GM12801 (cell line): ENCODE measurements around the gene MRFAP1.

Experiments
- CTCF ChIP-seq: IDR thresholded peaks from one replicate; pipeline ENCODE4 v1.5.1; 2011; ENCODE audit warnings: control low read depth; ENCODE audit not compliant: insufficient read length; ENCODE audit errors: extremely low read depth

MRFAP1 gene

DNA sequence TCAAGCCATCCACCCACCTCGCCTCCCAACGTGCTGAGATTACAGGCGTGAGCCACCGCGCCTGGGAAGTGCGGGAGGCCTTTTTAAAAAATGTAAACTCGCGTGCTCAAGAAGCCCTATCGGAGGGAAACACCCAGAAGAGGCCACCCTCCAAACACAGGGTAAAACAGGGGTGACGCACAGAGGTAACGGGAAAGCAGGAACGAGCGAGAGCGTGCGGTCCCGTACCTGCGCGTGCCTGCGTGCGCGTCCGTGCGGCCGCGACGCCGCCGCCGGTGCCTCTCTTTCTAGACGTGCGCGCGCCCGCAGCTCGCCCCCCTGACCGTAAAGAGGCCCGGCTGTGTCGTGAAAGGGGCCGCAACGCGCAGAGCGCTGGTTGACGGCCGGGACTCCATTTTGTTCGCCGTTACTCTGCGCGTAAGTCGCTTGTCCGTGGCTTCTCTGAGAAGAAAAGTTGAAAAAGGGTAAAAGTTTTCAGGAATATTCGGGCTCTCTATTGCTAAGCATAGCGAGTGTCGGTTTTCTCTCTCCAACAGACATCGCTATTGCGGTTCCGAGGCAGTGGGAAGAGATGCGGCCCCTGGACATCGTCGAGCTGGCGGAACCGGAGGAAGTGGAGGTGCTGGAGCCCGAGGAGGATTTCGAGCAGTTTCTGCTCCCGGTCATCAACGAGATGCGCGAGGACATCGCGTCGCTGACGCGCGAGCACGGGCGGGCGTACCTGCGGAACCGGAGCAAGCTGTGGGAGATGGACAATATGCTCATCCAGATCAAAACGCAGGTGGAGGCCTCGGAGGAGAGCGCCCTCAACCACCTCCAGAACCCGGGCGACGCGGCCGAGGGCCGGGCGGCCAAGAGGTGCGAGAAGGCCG, at the start of gene MRFAP1:
TSS of gene MRFAP1 (plus strand) at position 394 of the 872 bp plus-strand sequence. CDS start at position 572, 178 bp downstream.
- no peak for TF ChIP-seq CTCF

GRCh38 chr4:6591313-6591712, 49.2 kb upstream of the MRFAP1 start:
- no peak for TF ChIP-seq CTCF

DNA sequence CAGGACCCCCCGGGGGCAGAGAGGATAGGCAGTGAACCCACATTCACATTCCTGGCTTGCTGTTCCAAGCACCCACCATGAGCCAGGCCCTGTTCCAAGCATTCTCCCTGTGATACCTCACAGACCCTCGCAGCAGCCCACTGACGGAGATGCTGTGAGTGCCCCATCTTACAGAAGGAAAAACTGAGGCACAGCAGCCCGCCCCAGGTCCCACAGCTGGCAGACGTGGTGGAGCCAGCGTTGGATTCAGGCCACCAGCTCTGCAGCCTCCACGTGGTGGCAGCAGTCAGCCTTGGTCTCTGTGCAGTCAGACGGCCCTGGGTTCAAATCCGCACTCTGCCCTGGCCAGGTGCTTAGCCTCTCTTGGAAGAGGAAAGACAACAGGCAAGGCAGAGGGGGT, 48.7 kb upstream of the MRFAP1 start:
- TF ChIP-seq CTCF, result no peak

DNA sequence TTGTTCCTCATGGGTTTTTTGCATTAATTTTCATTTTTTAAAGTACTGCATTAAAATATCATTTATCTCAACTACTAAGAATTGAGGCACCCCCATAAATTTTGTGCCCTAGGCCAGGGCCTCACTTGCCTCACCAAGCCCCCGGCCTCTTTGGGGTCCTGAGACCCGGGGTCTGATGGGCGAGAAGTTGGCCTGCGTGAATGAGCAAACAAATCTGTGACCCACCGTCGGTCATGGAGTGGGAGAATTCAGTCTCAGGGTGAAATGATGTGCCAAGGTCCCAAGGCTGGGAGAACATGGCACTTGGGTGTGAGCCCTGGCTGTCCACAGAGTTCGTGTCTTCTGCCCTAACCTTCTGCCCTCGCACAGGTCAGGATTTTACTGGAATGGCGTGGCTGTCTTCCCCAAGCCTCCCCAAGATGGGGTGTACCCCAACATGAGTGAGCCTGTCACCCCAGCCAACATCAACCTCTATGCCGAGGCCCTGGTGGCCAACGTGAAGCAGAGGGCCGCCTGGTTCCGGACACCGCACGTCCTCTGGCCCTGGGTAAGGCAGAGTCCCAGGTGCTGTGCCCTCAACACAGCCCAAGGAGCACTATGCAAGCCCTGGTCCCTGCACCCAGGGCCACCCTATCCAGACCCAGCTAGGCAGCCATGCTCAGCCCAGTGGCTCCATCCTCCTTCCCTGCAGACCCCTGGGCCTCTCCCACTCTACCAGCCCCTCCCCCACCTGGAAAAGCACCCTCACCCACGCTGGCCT, 47.5 kb upstream of the MRFAP1 start:
- TF ChIP-seq CTCF, result no peak

- no peak for TF ChIP-seq CTCF
These were observed 46.1 kb upstream of the MRFAP1 start for GRCh38 chr4:6594341-6594740.

GRCh38 chr4:6594826-6595355, 45.6 kb upstream of the MRFAP1 start:
- no peak for TF ChIP-seq CTCF

GRCh38 chr4:6595897-6596537, 44.5 kb upstream of the MRFAP1 start:
- TF ChIP-seq CTCF, result no peak
